GM19023 (cell line): Measurements from ENCODE around the gene CDC37.
"Not testable (repeated sequence)": the region's sequence is repeated elsewhere in the genome, so short reads cannot be mapped to it uniquely, and the experiment has no call there.

Source experiments
- ATAC-seq: cut with Tn5 transposase; IDR thresholded peaks from one replicate; pipeline ENCODE4 v1.9.1; 2021; ENCODE audit warnings: mild to moderate bottlenecking, moderate library complexity; ENCODE audit not compliant: unreplicated experiment

CDC37 gene

GRCh38 chr19:10420444-10421239, 17.3 kb upstream of the CDC37 start, which contains the start of gene PDE4A:
TSS of gene PDE4A (plus strand) at chr19:10420538. CDS start at chr19:10420765, 227 bp downstream.
- ATAC-seq: no peak

- no peak for ATAC-seq
Measured at GRCh38 chr19:10419646-10420443, 16.5 kb upstream of the CDC37 start.

- no peak for ATAC-seq
Measured at GRCh38 chr19:10419200-10419645, 15.9 kb upstream of the CDC37 start.

GRCh38 chr19:10418485-10419199, 15.3 kb upstream of the CDC37 start:
- no peak for ATAC-seq

- no peak for ATAC-seq
Measured at GRCh38 chr19:10418235-10418484, 14.8 kb upstream of the CDC37 start.

GRCh38 chr19:10417541-10418234, 14.3 kb upstream of the CDC37 start:
- ATAC-seq: no peak

- peak; percentile 51 for ATAC-seq
Measured at GRCh38 chr19:10416380-10417257, 13.3 kb upstream of the CDC37 start.

- ATAC-seq: no peak
Measured at GRCh38 chr19:10416083-10416379, 12.7 kb upstream of the CDC37 start.

GRCh38 chr19:10412257-10412977, 9.1 kb upstream of the CDC37 start:
- ATAC-seq: peak; percentile 40

- not testable (repeated sequence) for ATAC-seq
Measured at GRCh38 chr19:10411224-10411623, 7.9 kb upstream of the CDC37 start.

GRCh38 chr19:10408511-10409283, 5.4 kb upstream of the CDC37 start:
- no peak for ATAC-seq

- no peak for ATAC-seq
Measured at GRCh38 chr19:10407096-10407495, 3.8 kb upstream of the CDC37 start.

- no peak for ATAC-seq
Measured at GRCh38 chr19:10406191-10406590, 2.8 kb upstream of the CDC37 start.

GRCh38 chr19:10404888-10405820, 1.8 kb upstream of the CDC37 start:
- ATAC-seq: no peak

- ATAC-seq: no peak
Measured at GRCh38 chr19:10402441-10403038, 802 bp downstream of the CDC37 start.

- no peak for ATAC-seq
Measured at GRCh38 chr19:10399878-10400277, 3.5 kb downstream of the CDC37 start.

- ATAC-seq: not testable (repeated sequence)
Measured at GRCh38 chr19:10399340-10399739, 4.0 kb downstream of the CDC37 start.
